Liver (tissue), 3 donors: Measurements from ENCODE around the gene CCN2.

Experiments
- SP1 ChIP-seq: IDR thresholded peaks from 2 replicates; pipeline ENCODE4 v1.6.1; 2018; ENCODE audit warnings: antibody characterized with exemption, mild to moderate bottlenecking
- TF ChIP-seq, protein P1 (sequence below): fragments of 150-350 bp; IDR thresholded peaks from 2 replicates; pipeline ENCODE4 v1.5.1; 2017; ENCODE audit warnings: improper control_type of control experiment, low read depth, low read length; ENCODE audit not compliant: missing input control
- donor health status: healthy.
- donor health status: healthy.

DNA sequence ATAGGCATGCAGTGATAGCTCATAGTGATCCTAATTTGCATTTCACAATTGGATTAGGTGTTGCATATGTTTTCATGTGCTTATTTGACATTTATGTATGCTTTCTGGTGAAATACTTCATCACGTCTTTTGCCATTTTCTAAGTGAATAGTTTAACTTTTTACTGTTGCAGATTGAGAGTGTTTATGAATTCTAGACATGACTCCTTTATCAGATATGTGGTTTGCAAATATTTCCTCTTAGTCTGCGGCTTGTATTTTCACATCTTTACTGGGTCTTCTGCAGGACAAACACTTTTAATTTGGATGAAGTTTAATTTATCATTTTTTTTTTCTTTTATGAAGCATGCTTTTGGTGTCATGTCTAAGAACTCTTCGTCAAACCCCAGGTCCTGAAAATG lies 39.2 kb downstream of the CCN2 start:
- TF ChIP-seq, protein P1, sequence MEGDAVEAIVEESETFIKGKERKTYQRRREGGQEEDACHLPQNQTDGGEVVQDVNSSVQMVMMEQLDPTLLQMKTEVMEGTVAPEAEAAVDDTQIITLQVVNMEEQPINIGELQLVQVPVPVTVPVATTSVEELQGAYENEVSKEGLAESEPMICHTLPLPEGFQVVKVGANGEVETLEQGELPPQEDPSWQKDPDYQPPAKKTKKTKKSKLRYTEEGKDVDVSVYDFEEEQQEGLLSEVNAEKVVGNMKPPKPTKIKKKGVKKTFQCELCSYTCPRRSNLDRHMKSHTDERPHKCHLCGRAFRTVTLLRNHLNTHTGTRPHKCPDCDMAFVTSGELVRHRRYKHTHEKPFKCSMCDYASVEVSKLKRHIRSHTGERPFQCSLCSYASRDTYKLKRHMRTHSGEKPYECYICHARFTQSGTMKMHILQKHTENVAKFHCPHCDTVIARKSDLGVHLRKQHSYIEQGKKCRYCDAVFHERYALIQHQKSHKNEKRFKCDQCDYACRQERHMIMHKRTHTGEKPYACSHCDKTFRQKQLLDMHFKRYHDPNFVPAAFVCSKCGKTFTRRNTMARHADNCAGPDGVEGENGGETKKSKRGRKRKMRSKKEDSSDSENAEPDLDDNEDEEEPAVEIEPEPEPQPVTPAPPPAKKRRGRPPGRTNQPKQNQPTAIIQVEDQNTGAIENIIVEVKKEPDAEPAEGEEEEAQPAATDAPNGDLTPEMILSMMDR, result no peak
- no peak for TF ChIP-seq SP1
